Muscle layer of colon (tissue), 2 donors: Measurements from ENCODE around the gene KRT15.
A peak's percentile ranks its signal among the peaks of the same experiment; 100 is the strongest.
"Not testable (repeated sequence)": the region's sequence is repeated elsewhere in the genome, so short reads cannot be mapped to it uniquely, and the experiment has no call there.

Source experiments
- H3K27ac ChIP-seq: one replicate; pipeline ENCODE4 v1.7.0; 2013; ENCODE audit warnings: low read depth, mild to moderate bottlenecking, low read length, moderate library complexity
- H3K27me3 ChIP-seq, 2 donors: one replicate each; pipeline ENCODE4 v1.7.0; 2013; ENCODE audit warnings: low read length in 2 of 2, mild to moderate bottlenecking in 2 of 2; ENCODE audit not compliant: insufficient read depth in 2 of 2, control insufficient read depth in 1 of 2
- H3K36me3 ChIP-seq: one replicate; pipeline ENCODE4 v1.7.0; 2013; ENCODE audit warnings: mild to moderate bottlenecking, low read length; ENCODE audit not compliant: insufficient read depth
- H3K4me1 ChIP-seq: one replicate; pipeline ENCODE4 v1.7.0; 2013; ENCODE audit warnings: mild to moderate bottlenecking, low read length; ENCODE audit not compliant: insufficient read depth
- H3K4me3 ChIP-seq, 2 donors: one replicate each; pipeline ENCODE4 v1.7.0; 2013; ENCODE audit warnings: low read length in 2 of 2, low read depth in 1 of 2, mild to moderate bottlenecking in 1 of 2, moderate library complexity in 1 of 2
- H3K9ac ChIP-seq: one replicate; pipeline ENCODE4 v1.7.0; 2013; ENCODE audit warnings: low read length
- H3K9me3 ChIP-seq: one replicate; pipeline ENCODE4 v1.7.0; 2013; ENCODE audit warnings: mild to moderate bottlenecking, low read length
- donor health status: abdominal sarcoma.
- donor health status: Adenocarcinoma of cecum.

Gene KRT15

GRCh38 chr17:41552455-41552854, 33.8 kb upstream of the KRT15 start:
- H3K27me3 ChIP-seq: peaks cover 0 to 4% of the 10 kb centered on the region in 2 donors
- no peak overlapping the region for H3K9ac ChIP-seq
- H3K9me3 ChIP-seq: no peaks in the 10 kb centered on the region
- no peak overlapping the region for H3K4me3 ChIP-seq
- no peaks in the 10 kb centered on the region for H3K36me3 ChIP-seq
- no peak overlapping the region for H3K27ac ChIP-seq
- peaks cover 14% of the 10 kb centered on the region for H3K4me1 ChIP-seq

GRCh38 chr17:41551365-41551764, 32.7 kb upstream of the KRT15 start:
- Histone ChIP-seq H3K4me3 (no peak overlapping the region), H3K4me1 (peaks cover 14% of the 10 kb centered on the region), H3K27me3 (no peaks in the 10 kb centered on the region), H3K9me3 (no peaks in the 10 kb centered on the region), H3K36me3 (no peaks in the 10 kb centered on the region), H3K9ac (no peak overlapping the region), H3K27ac (no peak overlapping the region)

- no peak overlapping the region for H3K4me3 ChIP-seq
- H3K27ac ChIP-seq: no peak overlapping the region
- H3K9ac ChIP-seq: no peak overlapping the region
- H3K36me3 ChIP-seq: no peaks in the 10 kb centered on the region
- no peaks in the 10 kb centered on the region for H3K9me3 ChIP-seq
- H3K27me3 ChIP-seq: no peaks in the 10 kb centered on the region
- H3K4me1 ChIP-seq: peaks cover 14% of the 10 kb centered on the region
Measured at GRCh38 chr17:41549596-41550039, 30.9 kb upstream of the KRT15 start.

GRCh38 chr17:41548844-41549595, 30.3 kb upstream of the KRT15 start:
- H3K4me1 ChIP-seq: peaks cover 14% of the 10 kb centered on the region
- H3K9me3 ChIP-seq: no peaks in the 10 kb centered on the region
- H3K36me3 ChIP-seq: no peaks in the 10 kb centered on the region
- no peaks in the 10 kb centered on the region for H3K27me3 ChIP-seq
- H3K9ac ChIP-seq: no peak overlapping the region
- peak overlapping the region; percentile 12 to 53 for H3K4me3 ChIP-seq
- H3K27ac ChIP-seq: no peak overlapping the region

- H3K4me3 ChIP-seq: peak overlapping the region; percentile 22 to 53
Measured at GRCh38 chr17:41547921-41548843, 29.5 kb upstream of the KRT15 start.

GRCh38 chr17:41547378-41547841, 28.7 kb upstream of the KRT15 start:
- no peaks in the 10 kb centered on the region for H3K36me3 ChIP-seq
- no peaks in the 10 kb centered on the region for H3K9me3 ChIP-seq
- H3K27ac ChIP-seq: no peak overlapping the region
- no peaks in the 10 kb centered on the region for H3K27me3 ChIP-seq
- peaks cover 14% of the 10 kb centered on the region for H3K4me1 ChIP-seq
- no peak overlapping the region for H3K9ac ChIP-seq
- no peak overlapping the region for H3K4me3 ChIP-seq

More at GRCh38 chr17:41547921-41548843, 29.5 kb upstream of the KRT15 start:
- Histone ChIP-seq H3K27me3 (no peaks in the 10 kb centered on the region), H3K4me1 (peaks cover 14% of the 10 kb centered on the region), H3K9me3 (no peaks in the 10 kb centered on the region), H3K9ac (no peak overlapping the region), H3K36me3 (no peaks in the 10 kb centered on the region), H3K27ac (no peak overlapping the region)

GRCh38 chr17:41546819-41547218, 28.1 kb upstream of the KRT15 start:
- H3K9me3 ChIP-seq: no peaks in the 10 kb centered on the region
- H3K27me3 ChIP-seq: no peaks in the 10 kb centered on the region
- peaks cover 14% of the 10 kb centered on the region for H3K4me1 ChIP-seq
- H3K27ac ChIP-seq: no peak overlapping the region
- H3K36me3 ChIP-seq: no peaks in the 10 kb centered on the region
- H3K4me3 ChIP-seq: no peak overlapping the region
- no peak overlapping the region for H3K9ac ChIP-seq

- H3K4me1 ChIP-seq: peaks cover 14% of the 10 kb centered on the region
- H3K4me3 ChIP-seq: no peak overlapping the region
- H3K9ac ChIP-seq: no peak overlapping the region
- no peaks in the 10 kb centered on the region for H3K36me3 ChIP-seq
- H3K9me3 ChIP-seq: no peaks in the 10 kb centered on the region
- no peak overlapping the region for H3K27ac ChIP-seq
- H3K27me3 ChIP-seq: no peaks in the 10 kb centered on the region
Measured at GRCh38 chr17:41545829-41546410, 27.2 kb upstream of the KRT15 start.

GRCh38 chr17:41544935-41545334, 26.2 kb upstream of the KRT15 start:
- Histone ChIP-seq H3K36me3 (no peaks in the 10 kb centered on the region), H3K4me1 (peaks cover 14% of the 10 kb centered on the region), H3K27ac (no peak overlapping the region), H3K4me3 (no peak overlapping the region), H3K9ac (no peak overlapping the region), H3K27me3 (no peaks in the 10 kb centered on the region), H3K9me3 (no peaks in the 10 kb centered on the region)

GRCh38 chr17:41544491-41544892, 25.8 kb upstream of the KRT15 start:
- Histone ChIP-seq H3K9ac (no peak overlapping the region), H3K4me1 (peaks cover 14% of the 10 kb centered on the region), H3K9me3 (no peaks in the 10 kb centered on the region), H3K27me3 (no peaks in the 10 kb centered on the region), H3K4me3 (no peak overlapping the region), H3K27ac (no peak overlapping the region), H3K36me3 (no peaks in the 10 kb centered on the region)

GRCh38 chr17:41542786-41543185, 24.1 kb upstream of the KRT15 start:
- H3K27ac ChIP-seq, H3K36me3 ChIP-seq, H3K4me3 ChIP-seq, H3K4me1 ChIP-seq, H3K27me3 ChIP-seq, H3K9me3 ChIP-seq, H3K9ac ChIP-seq: not testable (repeated sequence)
